ENCODE measurements around the gene ISX. TPM values are rescaled to one million over a fixed set of nuclear protein-coding genes. Genes with fewer than 3 reads are reported as not detected.
A peak's percentile ranks its signal among the peaks of the same experiment; 100 is the strongest.

ISX gene
- total and polyA plus RNA-seq, 2 of the 13 experiments (the other 11 are each of a cell fraction or from before 2014, with no cell fraction given) = 1.4 to 1.8 TPM

- TF ChIP-seq KAT8 (CRISPR knock-in tag; IDR thresholded peaks at IDR 0.05) = 0 out of 2 replicates have a peak, but pooled peaks have one; percentile 17
- no peak for TF ChIP-seq HMGXB3 (CRISPR knock-in tag; IDR thresholded peaks at IDR 0.05; ENCODE audit: borderline replicate concordance)
- TF ChIP-seq E2F1 (CRISPR knock-in tag; IDR thresholded peaks at IDR 0.05) = no peak
- no peak for TF ChIP-seq ZFP37 (CRISPR knock-in tag; IDR thresholded peaks at IDR 0.05; ENCODE audit: borderline replicate concordance)
- TF ChIP-seq LCORL (IDR thresholded peaks at IDR 0.05) = no peak
- peak; percentile 17; the same call in 1 of the 2 replicates for TF ChIP-seq LCORL (CRISPR knock-in tag; IDR thresholded peaks at IDR 0.05)
- no peak for TF ChIP-seq GABPA (IDR thresholded peaks at IDR 0.05; ENCODE audit: low read depth, low read length)
- TF ChIP-seq GABPA (CRISPR knock-in tag; IDR thresholded peaks at IDR 0.05; ENCODE audit: low read depth) = peak; percentile 51; the same call in 1 of the 2 replicates
- TF ChIP-seq ZNF101 (CRISPR knock-in tag; IDR thresholded peaks at IDR 0.05; ENCODE audit: borderline replicate concordance, low read depth) = no peak
- no peak for TF ChIP-seq ZNF335 (CRISPR knock-in tag; IDR thresholded peaks at IDR 0.05)
- no peak for TF ChIP-seq ZNF546 (CRISPR knock-in tag; conservative IDR thresholded peaks at IDR 0.05)
- no peak; the same call in 1 of the 2 replicates for TF ChIP-seq YEATS2 (CRISPR knock-in tag; IDR thresholded peaks at IDR 0.05; ENCODE audit: borderline replicate concordance)
- TF ChIP-seq ZNF577 (CRISPR knock-in tag; IDR thresholded peaks at IDR 0.05; ENCODE audit: borderline replicate concordance, low read depth) = no peak
- no peak for TF ChIP-seq TEF (CRISPR knock-in tag; IDR thresholded peaks at IDR 0.05)
- no peak for TF ChIP-seq RNF219 (CRISPR knock-in tag; IDR thresholded peaks at IDR 0.05)
- TF ChIP-seq TFE3 (CRISPR knock-in tag; IDR thresholded peaks at IDR 0.05) = no peak
- no peak for TF ChIP-seq SSRP1 (CRISPR knock-in tag; IDR thresholded peaks at IDR 0.05)
- TF ChIP-seq GFI1 (CRISPR knock-in tag; IDR thresholded peaks at IDR 0.05; ENCODE audit: borderline replicate concordance) = no peak
- TF ChIP-seq KLF15 (CRISPR knock-in tag; IDR thresholded peaks at IDR 0.05; ENCODE audit: borderline replicate concordance) = no peak
- TF ChIP-seq NR2F6 (IDR thresholded peaks at IDR 0.05) = no peak
- TF ChIP-seq NR2F6 (CRISPR knock-in tag; IDR thresholded peaks at IDR 0.05) = no peak
- TF ChIP-seq ZNF788 (CRISPR knock-in tag; IDR thresholded peaks at IDR 0.05; ENCODE audit: borderline replicate concordance) = 0 out of 2 replicates have a peak, but pooled peaks have one; percentile 53
- TF ChIP-seq ZFP36L1 (CRISPR knock-in tag; IDR thresholded peaks at IDR 0.05) = no peak
Measured at GRCh38 chr22:35065796-35066218, at the start of gene ISX (continued).
